ENCODE measurements around the gene RPL13A.
"Not testable (repeated sequence)": the region's sequence is repeated elsewhere in the genome, so short reads cannot be mapped to it uniquely, and the experiment has no call there.

The RPL13A gene

GRCh38 chr19:49487277-49488045 lies at the start of gene RPL13A:
TSS of gene RPL13A (plus strand) at chr19:49487608. CDS start at chr19:49487630, 22 bp downstream.
- DNase-seq, result peak; percentile 97

DNA sequence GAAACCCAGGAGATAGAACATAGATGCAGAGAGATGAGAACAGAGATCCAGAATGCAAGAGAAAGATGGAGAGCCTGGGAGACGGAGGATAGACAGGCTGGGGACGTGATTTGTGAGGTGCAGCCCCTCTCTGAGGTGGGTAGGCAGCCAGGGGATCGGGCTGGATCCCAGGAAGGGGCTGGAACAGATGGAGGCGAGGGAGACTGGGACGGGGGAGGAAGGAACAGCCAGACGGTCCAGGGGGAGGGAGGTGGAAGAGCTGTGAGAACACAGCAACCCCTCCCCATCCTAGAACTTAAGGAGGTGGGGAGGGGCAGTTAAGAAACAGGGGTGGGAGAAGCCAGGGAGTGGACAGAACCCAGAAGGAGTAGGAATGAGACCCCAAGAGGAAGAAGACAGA lies 49.1 kb upstream of the RPL13A start:
- DNase-seq, result no peak

- DNase-seq, result no peak
Measured at GRCh38 chr19:49439836-49440235, 47.6 kb upstream of the RPL13A start.

- no peak for DNase-seq
Measured at GRCh38 chr19:49440439-49441209, 46.8 kb upstream of the RPL13A start.

- no peak for DNase-seq
Measured at GRCh38 chr19:49441210-49441959, 46.0 kb upstream of the RPL13A start, which contains the start of gene SLC17A7. TSS of gene SLC17A7 (minus strand) at chr19:49441527. CDS start at chr19:49441379, 148 bp downstream.

- no peak for DNase-seq
Measured at GRCh38 chr19:49441960-49442350, 45.5 kb upstream of the RPL13A start.

GRCh38 chr19:49442354-49442753 lies 45.1 kb upstream of the RPL13A start:
- DNase-seq, result no peak

DNA sequence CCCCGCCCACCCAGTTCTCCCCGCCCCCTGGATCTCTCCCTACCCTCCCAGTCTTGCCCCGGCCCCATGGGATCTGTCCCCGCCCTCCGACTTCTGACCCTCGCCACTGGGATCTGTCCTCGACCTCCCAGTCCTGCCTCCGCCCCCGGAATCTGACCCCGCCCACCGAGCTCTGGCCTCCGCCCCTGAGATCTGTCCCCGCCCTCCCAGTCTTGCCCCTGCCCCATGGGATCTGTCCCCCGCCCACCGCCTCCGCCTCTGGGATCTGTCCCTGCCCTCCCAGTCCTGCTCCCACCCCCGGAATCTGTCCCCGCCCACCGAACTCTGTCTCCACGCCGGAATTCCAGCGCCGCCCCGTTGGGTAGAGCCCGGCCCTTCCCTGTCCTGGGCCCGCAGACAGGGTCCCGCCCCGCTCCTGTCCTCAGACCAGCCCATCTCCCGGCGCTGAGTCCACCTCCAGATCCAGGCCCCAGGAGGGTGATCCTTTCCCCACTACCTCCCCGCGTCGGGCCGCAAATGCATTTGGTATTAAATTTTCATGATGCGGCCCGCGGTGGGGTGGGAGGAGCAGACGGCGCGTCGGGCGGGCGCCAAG lies 44.5 kb upstream of the RPL13A start:
- DNase-seq, result peak; percentile 79

- peak; percentile 77 for DNase-seq
Measured at GRCh38 chr19:49443366-49444099, 43.9 kb upstream of the RPL13A start.

DNA sequence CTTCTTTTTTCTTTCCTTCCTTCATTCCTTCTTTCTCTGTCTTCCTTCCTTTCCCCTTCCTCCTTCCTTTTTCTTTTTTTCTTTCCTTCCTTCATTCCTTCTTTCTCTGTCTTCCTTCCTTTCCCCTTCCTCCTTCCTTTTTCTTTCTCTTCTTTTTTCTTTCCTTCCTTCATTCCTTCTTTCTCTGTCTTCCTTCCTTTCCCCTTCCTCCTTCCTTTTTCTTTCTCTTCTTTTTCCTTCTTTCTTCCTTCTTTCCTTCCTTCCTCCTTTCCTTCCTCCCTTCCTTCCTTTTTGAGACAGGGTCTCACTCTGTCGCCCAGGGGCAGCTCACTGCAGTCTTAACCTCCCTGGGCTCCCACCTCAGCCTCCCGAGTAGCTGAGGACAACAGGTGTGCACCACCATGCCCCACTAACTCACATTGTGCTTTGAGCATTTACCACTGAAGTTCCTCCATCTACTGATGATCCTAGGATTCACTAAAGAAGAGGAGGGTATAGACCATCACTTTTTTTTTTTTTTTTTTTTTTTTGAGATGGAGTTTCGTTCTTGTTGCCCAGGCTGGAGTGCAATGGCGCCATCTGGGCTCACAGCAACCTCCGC lies 43.2 kb upstream of the RPL13A start:
- DNase-seq, result not testable (repeated sequence)

GRCh38 chr19:49445997-49446396 lies 41.4 kb upstream of the RPL13A start:
- no peak for DNase-seq

DNA sequence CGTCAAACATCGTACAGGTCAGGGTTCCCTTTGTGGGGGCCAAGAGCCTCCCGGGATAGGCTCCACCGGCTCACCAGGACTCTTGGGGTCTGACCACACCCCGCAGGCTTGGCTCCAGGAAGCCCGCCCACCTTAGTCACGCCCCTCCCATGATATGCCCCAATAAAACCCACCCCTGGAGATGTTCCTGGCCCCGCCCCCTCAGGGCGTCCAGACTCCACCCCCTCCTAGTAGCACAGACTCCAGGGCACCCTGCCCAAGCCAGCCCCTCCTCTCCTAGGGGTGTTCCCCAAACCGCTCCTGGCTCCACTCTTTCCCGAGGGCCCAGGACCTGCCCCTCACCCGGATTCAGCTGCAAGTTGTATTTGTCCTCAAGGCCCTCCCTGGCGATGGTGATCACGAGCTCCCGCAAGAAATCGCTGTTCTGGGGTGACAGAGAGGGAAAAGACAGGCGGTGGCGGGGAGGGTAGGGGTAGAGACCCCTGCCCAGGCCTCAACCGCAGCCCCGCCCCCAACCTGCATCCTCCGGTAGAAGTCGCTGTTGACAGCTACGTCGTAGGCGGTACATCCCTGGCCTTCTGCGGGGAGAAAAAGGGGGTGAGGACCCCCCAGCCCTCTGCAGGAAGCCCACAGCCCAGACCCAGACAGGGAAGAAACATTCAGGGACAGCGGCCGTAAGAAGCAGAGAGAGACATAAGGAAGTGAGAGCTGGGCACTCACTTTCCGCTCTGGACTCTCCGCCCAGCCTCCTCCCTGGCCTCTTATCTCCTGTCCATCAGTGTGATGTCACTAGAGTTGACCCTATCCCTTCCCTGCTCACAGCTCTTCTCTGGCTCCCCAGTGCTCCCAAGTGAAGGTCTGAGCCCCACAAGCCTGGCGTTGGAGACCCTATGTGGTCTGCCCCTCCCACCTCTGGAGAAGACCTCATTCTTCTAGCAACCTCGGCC lies 39.6 kb upstream of the RPL13A start:
- peak; percentile 71 for DNase-seq

DNA sequence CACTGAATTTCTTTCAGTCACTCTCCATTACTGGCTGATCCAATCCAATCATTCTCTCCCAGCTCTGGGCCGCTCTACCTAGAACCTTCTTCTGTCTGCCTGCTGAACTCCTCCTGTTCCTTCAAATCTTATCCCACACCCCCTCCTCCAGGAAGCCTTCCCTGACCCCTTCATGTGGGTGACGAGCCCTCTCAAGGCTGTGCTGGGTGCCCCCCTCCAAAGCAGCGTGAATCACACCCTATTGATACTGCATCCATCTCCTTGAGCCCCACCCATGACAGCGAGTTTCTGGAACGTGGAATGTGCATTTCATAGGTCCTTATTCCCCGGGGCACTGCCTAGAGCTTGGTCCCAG lies 39.0 kb upstream of the RPL13A start:
- DNase-seq, result no peak

GRCh38 chr19:49450405-49450804 lies 37.0 kb upstream of the RPL13A start:
- no peak for DNase-seq

DNA sequence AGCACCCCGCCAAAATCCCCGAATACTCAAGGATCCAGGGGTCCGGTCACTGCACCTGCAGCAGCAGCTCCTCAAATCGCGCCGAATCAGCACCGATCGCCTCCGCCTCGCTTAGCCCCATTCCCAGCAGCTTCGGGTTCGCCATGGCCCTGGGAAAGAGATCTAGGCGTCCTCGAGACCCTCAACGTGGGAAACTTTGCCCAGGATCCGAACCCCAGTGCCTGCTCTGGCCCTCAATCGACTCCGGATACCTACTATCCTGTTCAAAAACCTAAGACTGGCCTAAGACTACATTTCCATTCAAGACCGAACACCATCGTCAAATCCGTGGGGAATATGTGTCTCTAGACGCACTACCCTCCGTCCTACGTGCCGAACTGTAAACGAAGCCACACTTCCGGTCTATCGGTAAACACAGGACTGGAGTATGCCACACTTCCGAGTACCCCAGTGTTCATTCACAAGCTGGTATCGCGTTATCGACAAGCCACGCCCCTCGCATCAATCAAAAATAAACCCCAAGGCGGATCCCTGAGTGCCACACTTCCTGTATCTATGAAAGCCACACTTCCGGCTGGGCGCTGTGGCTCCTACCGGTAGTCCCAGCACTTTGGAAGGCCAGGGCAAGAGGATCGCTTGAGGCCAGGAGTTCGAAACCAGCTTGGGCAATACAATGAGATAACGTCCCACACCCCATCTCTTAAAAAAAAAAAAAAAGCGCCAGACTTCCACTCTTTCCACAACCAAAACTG lies 35.8 kb upstream of the RPL13A start, which contains the start of gene PIH1D1:
Gene PIH1D1 (minus strand): TSS at position 385 of the 752 bp plus-strand sequence. CDS start 240 bp downstream, at position 145.
- peak; percentile 93 for DNase-seq

DNA sequence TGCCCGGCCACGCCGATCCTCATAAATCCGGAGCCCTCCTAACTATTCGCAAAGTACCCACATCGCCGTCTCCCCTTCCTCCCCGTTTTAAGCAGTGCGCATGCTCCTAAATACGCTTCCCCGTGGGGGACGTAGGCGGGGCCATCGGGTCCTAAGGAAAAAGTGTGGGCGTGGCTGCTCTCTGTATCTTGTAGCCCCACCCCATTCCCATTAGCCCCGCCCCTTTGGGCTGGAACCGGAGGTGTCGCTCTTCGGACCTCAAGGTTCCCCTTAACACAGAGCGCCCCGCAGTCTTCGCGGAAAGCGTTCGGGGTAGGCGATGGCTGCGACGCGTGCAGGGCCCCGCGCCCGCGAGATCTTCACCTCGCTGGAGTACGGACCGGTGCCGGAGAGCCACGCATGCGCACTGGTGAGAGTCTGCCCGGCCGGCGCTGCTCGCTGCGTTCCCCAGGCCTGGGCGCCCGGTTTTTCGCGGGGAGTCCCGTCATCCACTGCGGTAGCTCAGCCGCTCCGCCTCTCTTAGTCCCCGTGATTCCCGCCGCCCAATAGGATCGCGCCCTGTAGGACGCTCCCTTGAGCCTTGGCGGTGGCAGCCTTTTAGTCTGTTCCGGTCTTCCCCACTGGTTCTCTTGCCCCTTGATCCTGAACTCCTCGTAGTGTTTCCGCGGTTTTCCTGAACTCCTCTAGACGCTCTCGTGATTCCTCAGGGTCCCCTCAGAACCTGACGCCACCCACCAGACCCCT lies 34.2 kb upstream of the RPL13A start, which contains the start of gene ALDH16A1:
Gene ALDH16A1 (plus strand): TSS at position 213 of the 744 bp plus-strand sequence. CDS start 107 bp downstream, at position 320.
- DNase-seq, result peak; percentile 91

DNA sequence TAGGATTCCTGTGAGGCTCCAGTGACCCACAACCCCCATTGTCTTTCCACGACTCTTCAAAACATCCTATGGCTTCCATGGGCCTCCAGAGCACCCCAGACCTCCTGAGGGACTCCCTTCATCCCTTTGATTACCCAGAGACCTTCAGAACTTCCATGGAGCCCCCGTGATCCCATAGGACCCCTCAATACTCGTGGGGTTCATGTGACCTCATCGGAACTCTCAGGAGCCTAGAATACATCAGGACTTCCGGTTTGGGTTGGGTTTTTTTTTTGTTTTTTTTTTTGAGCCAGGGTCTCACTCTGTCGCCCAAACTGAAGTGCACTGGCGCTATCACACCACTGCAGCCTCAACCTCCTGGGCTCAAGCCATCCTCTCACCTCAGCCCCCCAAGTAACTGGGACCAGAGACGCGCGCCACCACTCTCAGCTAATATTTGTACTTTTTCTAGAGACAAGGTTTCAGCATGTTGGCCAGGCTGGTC lies 33.6 kb upstream of the RPL13A start:
- DNase-seq, result no peak

GRCh38 chr19:49455773-49456172 lies 31.6 kb upstream of the RPL13A start:
- DNase-seq, result no peak

- DNase-seq, result no peak
Measured at GRCh38 chr19:49456326-49456725, 31.1 kb upstream of the RPL13A start.

All from NCI-H1048 (cell line).